H1 (cell line): ENCODE results near the gene PLB1. TPM values are rescaled to one million over a fixed set of nuclear protein-coding genes. Genes with fewer than 3 reads are reported as not detected.

Experiments used
- CTBP2 ChIP-seq: IDR thresholded peaks from 2 replicates; pipeline ENCODE4 v1.7.0; 2011; ENCODE audit warnings: borderline replicate concordance, mild to moderate bottlenecking, moderate library complexity, mixed read lengths, low read length; ENCODE audit not compliant: insufficient read depth, insufficient read length
- EZH2 ChIP-seq: fragments of 200-600 bp; sonication (generic); IDR thresholded peaks from 2 replicates; pipeline ENCODE4 v1.7.1; 2012; ENCODE audit warnings: low read depth, mild to moderate bottlenecking, moderate library complexity, low read length, inconsistent platforms; ENCODE audit not compliant: severe bottlenecking
- HDAC2 ChIP-seq, 2 experiments: fragments of 300-600 bp in 1 of 2; sonication (generic) in 1 of 2; IDR thresholded peaks; 2 replicates each; pipeline ENCODE4 v1.6.1; 2011 to 2012; ENCODE audit warnings: low read depth in 2 of 2, low read length in 2 of 2, mild to moderate bottlenecking in 2 of 2, moderate library complexity in 2 of 2, borderline replicate concordance in 1 of 2, inconsistent platforms in 1 of 2
- POLR2AphosphoS5 ChIP-seq: IDR thresholded peaks from 2 replicates; pipeline ENCODE4 v1.6.1; 2011; ENCODE audit warnings: low read depth, low read length
- SIN3A ChIP-seq, 2 experiments: IDR thresholded peaks in 1 of 2; conservative IDR thresholded peaks in 1 of 2; 2 replicates each; pipeline ENCODE4 v1.6.1; 2011 to 2012; ENCODE audit warnings: low read length in 2 of 2, improper control_type of control experiment in 1 of 2, low read depth in 1 of 2, mild to moderate bottlenecking in 1 of 2
- SP1 ChIP-seq: IDR thresholded peaks from 2 replicates; pipeline ENCODE4 v1.6.1; 2011; ENCODE audit warnings: low read depth, low read length
- SP2 ChIP-seq: IDR thresholded peaks from 2 replicates; pipeline ENCODE4 v1.6.1; 2012; ENCODE audit warnings: mild to moderate bottlenecking, low read length, inconsistent platforms
- SP4 ChIP-seq: IDR thresholded peaks from 2 replicates; pipeline ENCODE4 v1.6.1; 2012; ENCODE audit warnings: low read length, inconsistent platforms
- SUZ12 ChIP-seq: fragments of 200-600 bp; sonication (generic); IDR thresholded peaks from 2 replicates; pipeline ENCODE4 v1.6.1; 2012; ENCODE audit warnings: mild to moderate bottlenecking, inconsistent platforms, low read length, moderate library complexity, mixed read lengths
- polyA plus RNA-seq, 7 experiments: library from polyadenylated mRNA; depleted of rRNA in 3 of 7; stranded (reverse) in 5 of 7; unstranded in 2 of 7; fragments of >200 nt in 5 of 7; fragments of 200-250 nt in 2 of 7; gene quantifications; 1 replicate in 5 of 7; 2 replicates in 1 of 7; 4 replicates in 1 of 7; pipeline versions ENCODE4 v1.2.1 to v1.2.3, GENCODE V29; 2011 to 2013; ENCODE audit warnings: missing spikeins in 2 of 7, mixed read lengths in 2 of 7
- total RNA-seq: library from RNA; stranded (reverse); fragmentation: NEBNext Ultra II Directional; extraction: Animal tissue kit (Norgen Biotek cat#: 25700); gene quantifications from 2 replicates; pipeline ENCODE4 v1.2.1, GENCODE V29; 2021

The PLB1 gene
- total and polyA plus RNA-seq, 2 of the 8 experiments (the other 6 are each of a cell fraction or from before 2014, with no cell fraction given), result 0.20 to 0.36 TPM

DNA sequence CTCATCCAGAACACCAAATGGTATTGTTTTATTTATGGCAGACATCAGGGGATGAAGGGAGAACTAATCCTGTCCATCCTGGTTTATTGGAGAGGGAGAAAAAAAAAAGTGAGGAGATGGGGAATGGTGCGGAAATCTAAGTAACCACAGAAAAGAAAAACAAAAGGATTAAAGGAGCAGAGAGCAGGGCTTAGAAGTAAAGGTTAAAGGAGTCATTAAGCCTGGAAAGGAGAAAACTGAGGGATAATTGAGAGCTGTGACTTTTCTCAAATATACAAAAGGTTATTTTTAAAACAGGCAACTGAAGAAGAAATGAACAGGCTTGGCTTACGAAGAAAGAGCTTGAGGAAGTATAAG lies 128.6 kb downstream of the PLB1 start (continued):
- TF ChIP-seq CTBP2 (no peak), HDAC2 (IDR thresholded peaks at IDR 0.05; ENCODE audit: borderline replicate concordance in 1 of 2, low read depth in 2 of 2, low read length in 2 of 2) (no peak), SP4 (no peak), SP1 (no peak), EZH2 (no peak), POLR2AphosphoS5 (no peak), SIN3A (conservative IDR thresholded peaks at IDR 0.05 in 1 of 2, IDR thresholded peaks at IDR 0.05 in 1 of 2; ENCODE audit: low read depth in 1 of 2, low read length in 2 of 2) (no peak), SUZ12 (no peak), SP2 (no peak)
